Measurements from ENCODE around the gene PDE6H.

- TF ChIP-seq CTCF (optimal IDR thresholded peaks at IDR 0.05 in 1 of 3, IDR thresholded peaks at IDR 0.05 in 1 of 3, conservative IDR thresholded peaks at IDR 0.05 in 1 of 3; ENCODE audit: extremely low read depth in 1 of 3, insufficient read depth in 2 of 3, low read length in 3 of 3) (no peak), EZH2 (IDR thresholded peaks at IDR 0.05; ENCODE audit: low read length) (no peak)
These were observed 15.9 kb upstream of the PDE6H start for GRCh38 chr12:14956905-14957304.

All from keratinocyte (primary cell).